Natural killer cell (primary cell): Measurements from ENCODE around the gene LRP1B. TPM values are rescaled to one million over a fixed set of nuclear protein-coding genes. Genes with fewer than 3 reads are reported as not detected.

Source experiments
- ATAC-seq, 3 donors: fragments of 150-1000 bp in 2 of 3; fragments of 200-7000 bp in 1 of 3; cut with Tn5 transposase; 1 replicate in 1 of 3; 2 replicates in 2 of 3; pipeline ENCODE4 v1.10.0; 2021; ENCODE audit warnings: mild to moderate bottlenecking in 2 of 3, moderate library complexity in 2 of 3
- DNase-seq, 2 donors: peaks; one replicate each; pipeline versions ENCODE4 v3.0.0 to v3.0.0-alpha.2; 2013 to 2021; ENCODE audit warnings: mixed read lengths in 1 of 2
- H3K27ac ChIP-seq: one replicate; pipeline ENCODE4 v1.5.1; 2013; ENCODE audit warnings: mild to moderate bottlenecking, low read length
- H3K27me3 ChIP-seq: one replicate; pipeline ENCODE4 v1.6.1; 2013; ENCODE audit warnings: low read length; ENCODE audit not compliant: control insufficient read depth, insufficient read depth
- H3K36me3 ChIP-seq: one replicate; pipeline ENCODE4 v1.6.1; 2013; ENCODE audit warnings: low read length; ENCODE audit not compliant: control insufficient read depth, insufficient read depth
- H3K4me1 ChIP-seq: one replicate; pipeline ENCODE4 v1.6.1; 2013; ENCODE audit warnings: low read length; ENCODE audit not compliant: control insufficient read depth, insufficient read depth
- H3K4me3 ChIP-seq: one replicate; pipeline ENCODE4 v1.5.1; 2013; ENCODE audit warnings: low read length
- H3K9me3 ChIP-seq: one replicate; pipeline ENCODE4 v1.6.1; 2013; ENCODE audit warnings: low read length; ENCODE audit not compliant: control insufficient read depth, insufficient read depth
- H3K27ac Mint-ChIP-seq, 2 donors: one replicate each; pipeline ENCODE4 v1.8.0; 2022; ENCODE audit warnings: mild to moderate bottlenecking in 2 of 2, mixed read lengths in 2 of 2, moderate library complexity in 1 of 2
- H3K27me3 Mint-ChIP-seq, 2 donors: one replicate each; pipeline ENCODE4 v1.8.0; 2022; ENCODE audit warnings: low read depth in 2 of 2, mixed read lengths in 2 of 2
- H3K36me3 Mint-ChIP-seq: one replicate; pipeline ENCODE4 v1.8.0; 2022; ENCODE audit warnings: mixed read lengths
- H3K4me1 Mint-ChIP-seq, 2 donors: one replicate each; pipeline ENCODE4 v1.8.0; 2022; ENCODE audit warnings: mixed read lengths in 2 of 2
- H3K4me3 Mint-ChIP-seq: one replicate; pipeline ENCODE4 v1.8.0; 2022; ENCODE audit warnings: mild to moderate bottlenecking, moderate library complexity, mixed read lengths
- H3K9me3 Mint-ChIP-seq, 2 donors: one replicate each; pipeline ENCODE4 v1.8.0; 2022; ENCODE audit warnings: mixed read lengths in 2 of 2
- CTCF ChIP-seq: fragments of 200-600 bp; IDR thresholded peaks from one replicate; pipeline ENCODE4 v1.8.0; 2022; ENCODE audit warnings: antibody characterized with exemption
- WGBS: methylation state at CpG from one replicate; pipeline ENCODE4 v1.1.7; 2013; ENCODE audit warnings: missing lambda C conversion rate; ENCODE audit not compliant: insufficient coverage; 5-methylcytosine and 5-hydroxymethylcytosine counted together
- intact Hi-C: fragments of 100-400 bp; cut with micrococcal nuclease; formaldehyde crosslinking; loops from one replicate; pipeline ENCODE4 v1.14.2; 2022
- total RNA-seq, 4 donors: library from RNA; stranded (reverse); fragments of 120-200 nt in 1 of 4; gene quantifications; one replicate each; pipeline versions ENCODE4 v1.2.3 to v1.2.4, GENCODE V29; 2013 to 2022

LRP1B gene
- total RNA-seq, 3 donors from 2014 or later (not counting 1 experiment from before 2014, with no cell fraction given) = 0.05 TPM; not detected in 2

DNA sequence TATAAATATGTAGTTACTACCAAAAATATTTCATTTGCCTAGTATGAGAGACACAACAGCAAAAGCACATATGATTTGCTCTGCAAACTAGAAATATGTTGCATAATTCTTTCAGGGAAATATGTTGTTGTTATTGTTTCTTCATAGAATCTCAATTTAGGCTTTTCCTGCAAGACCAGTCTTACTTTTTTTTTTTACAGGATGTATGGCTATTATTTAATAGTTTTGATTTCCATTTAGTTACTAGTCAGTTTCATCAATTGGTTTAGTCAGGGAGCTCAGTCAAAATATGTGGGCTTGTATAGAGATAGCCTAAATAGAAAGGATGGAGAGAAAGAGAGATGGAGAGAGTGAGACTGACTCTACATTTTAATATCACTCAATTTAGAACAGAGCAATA lies 6.1 kb downstream of the LRP1B start:
- H3K36me3 Mint-ChIP-seq = no peaks in the 10 kb centered on the region
- H3K27me3 ChIP-seq = peaks cover 7% of the 10 kb centered on the region
- TF ChIP-seq CTCF = no peak
- H3K27me3 Mint-ChIP-seq = peaks cover 4 to 10% of the 10 kb centered on the region in 2 donors
- intact Hi-C loops = no loop called here
- H3K36me3 ChIP-seq = no peaks in the 10 kb centered on the region
- H3K4me1 Mint-ChIP-seq = no peaks in the 10 kb centered on the region
- no peak overlapping the region for H3K4me3 Mint-ChIP-seq
- H3K4me1 ChIP-seq = no peaks in the 10 kb centered on the region
- ATAC-seq (no peak), DNase-seq (no peak)
- no peak overlapping the region for H3K27ac Mint-ChIP-seq
- no peaks in the 10 kb centered on the region for H3K9me3 ChIP-seq
- peaks cover 12 to 13% of the 10 kb centered on the region in 2 donors for H3K9me3 Mint-ChIP-seq
- H3K27ac ChIP-seq = no peak overlapping the region
- no peak overlapping the region for H3K4me3 ChIP-seq

GRCh38 chr2:142119347-142119746 lies 11.5 kb downstream of the LRP1B start:
- DNase-seq (no peak), ATAC-seq (no peak)
- Histone ChIP-seq H3K36me3 (no peaks in the 10 kb centered on the region), H3K9me3 (no peaks in the 10 kb centered on the region), H3K27ac (no peak overlapping the region), H3K4me3 (no peak overlapping the region), H3K27me3 (no peaks in the 10 kb centered on the region), H3K4me1 (no peaks in the 10 kb centered on the region)
- Mint-ChIP-seq H3K27me3 (no peaks in the 10 kb centered on the region), H3K9me3 (peaks cover 16 to 17% of the 10 kb centered on the region in 2 donors), H3K36me3 (no peaks in the 10 kb centered on the region), H3K4me1 (no peaks in the 10 kb centered on the region), H3K4me3 (no peak overlapping the region), H3K27ac (no peak overlapping the region)
- intact Hi-C loops = no loop called here
- TF ChIP-seq CTCF = no peak

DNA sequence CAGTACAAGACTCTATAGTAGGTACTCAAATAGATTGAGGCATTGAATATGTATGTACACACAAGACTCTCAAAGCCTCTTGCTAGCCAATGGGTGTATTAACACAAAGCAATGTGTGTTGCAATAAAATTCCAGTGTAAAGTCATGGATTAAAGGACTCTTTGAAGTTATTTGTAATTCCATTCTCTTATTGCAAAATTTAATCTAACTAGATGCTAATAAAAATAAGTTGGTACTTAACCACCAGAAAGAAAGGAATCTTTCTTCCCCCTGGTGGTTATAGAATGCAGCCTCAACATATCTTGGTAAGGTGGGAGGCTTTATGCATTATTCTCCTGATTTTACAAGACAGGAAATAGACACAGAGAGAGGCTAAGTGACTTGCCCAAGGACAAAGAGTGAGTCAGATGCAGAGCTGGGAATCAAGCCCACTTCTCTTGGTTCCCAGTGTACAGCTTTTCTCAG lies 18.0 kb downstream of the LRP1B start:
- peaks cover 5 to 11% of the 10 kb centered on the region in 2 donors for H3K9me3 Mint-ChIP-seq
- Histone ChIP-seq H3K4me3 (no peak overlapping the region), H3K4me1 (no peaks in the 10 kb centered on the region), H3K36me3 (no peaks in the 10 kb centered on the region), H3K27me3 (no peaks in the 10 kb centered on the region), H3K9me3 (no peaks in the 10 kb centered on the region), H3K27ac (no peak overlapping the region)
- DNase-seq (no peak), ATAC-seq (no peak)
- no peaks in the 10 kb centered on the region for H3K36me3 Mint-ChIP-seq
- no peaks in the 10 kb centered on the region for H3K27me3 Mint-ChIP-seq
- H3K27ac Mint-ChIP-seq = no peak overlapping the region
- no peaks in the 10 kb centered on the region for H3K4me1 Mint-ChIP-seq
- TF ChIP-seq CTCF = no peak
- H3K4me3 Mint-ChIP-seq = no peak overlapping the region
- intact Hi-C loops = no loop called here

- no peaks in the 10 kb centered on the region for H3K27me3 ChIP-seq
- H3K27me3 Mint-ChIP-seq = no peaks in the 10 kb centered on the region
- H3K27ac Mint-ChIP-seq = no peak overlapping the region
- H3K4me1 ChIP-seq = no peaks in the 10 kb centered on the region
- ATAC-seq (no peak), DNase-seq (no peak)
- H3K4me3 ChIP-seq = no peak overlapping the region
- TF ChIP-seq CTCF = no peak
- H3K4me3 Mint-ChIP-seq = no peak overlapping the region
- H3K36me3 Mint-ChIP-seq = no peaks in the 10 kb centered on the region
- no peaks in the 10 kb centered on the region for H3K36me3 ChIP-seq
- H3K4me1 Mint-ChIP-seq = no peaks in the 10 kb centered on the region
- H3K9me3 ChIP-seq = no peaks in the 10 kb centered on the region
- no peak overlapping the region for H3K27ac ChIP-seq
- 100% methylated on average over 1 of the region's 2 CpGs for WGBS
- intact Hi-C loops = no loop called here
- peaks cover 2% of the 10 kb centered on the region in 2 donors for H3K9me3 Mint-ChIP-seq
Measured at GRCh38 chr2:142104134-142104758, 26.6 kb downstream of the LRP1B start.
